Gastroesophageal sphincter (tissue), 4 donors: ENCODE results near the gene LTV1. TPM values are rescaled to one million over a fixed set of nuclear protein-coding genes. Genes with fewer than 3 reads are reported as not detected.

Source experiments
- ATAC-seq: fragments of 150-250 bp; one replicate; pipeline ENCODE4 v1.9.1; 2016; ENCODE audit warnings: mild to moderate bottlenecking, moderate library complexity
- H3K27ac ChIP-seq, 4 donors: fragments of 200-600 bp; sonication (generic) in 3 of 4; 1 replicate in 3 of 4; 2 replicates in 1 of 4; pipeline ENCODE4 v1.5.1; 2016 to 2019
- H3K27me3 ChIP-seq: fragments of 200-600 bp; sonication (generic); one replicate; pipeline ENCODE4 v1.5.1; 2019
- H3K36me3 ChIP-seq, 2 donors: fragments of 200-600 bp; sonication (generic); one replicate each; pipeline ENCODE4 v1.5.1; 2019; ENCODE audit warnings: control low read depth in 1 of 2
- H3K4me1 ChIP-seq, 3 donors: fragments of 200-600 bp; sonication (generic); 1 replicate in 2 of 3; 2 replicates in 1 of 3; pipeline ENCODE4 v1.5.1; 2016 to 2019; ENCODE audit warnings: control low read depth in 2 of 3
- H3K4me3 ChIP-seq, 2 donors: fragments of 200-600 bp; sonication (generic); one replicate each; pipeline ENCODE4 v1.5.1; 2019; ENCODE audit warnings: mild to moderate bottlenecking in 1 of 2, moderate library complexity in 1 of 2
- H3K9me3 ChIP-seq, 3 donors: fragments of 200-600 bp; sonication (generic); one replicate each; pipeline ENCODE4 v1.5.1; 2017 to 2019; ENCODE audit warnings: control low read depth in 2 of 3
- EP300 ChIP-seq: sonication (generic); formaldehyde crosslinking; IDR thresholded peaks from one replicate; pipeline ENCODE4 v1.6.1; 2017; ENCODE audit warnings: antibody characterized with exemption, mild to moderate bottlenecking
- POLR2A ChIP-seq, 2 donors: fragments of 450-650 bp; IDR thresholded peaks; one replicate each; pipeline ENCODE4 v1.6.1; 2017; ENCODE audit warnings: antibody characterized with exemption in 2 of 2, mild to moderate bottlenecking in 2 of 2, moderate library complexity in 1 of 2
- POLR2AphosphoS5 ChIP-seq: sonication (generic); formaldehyde crosslinking; IDR thresholded peaks from one replicate; pipeline ENCODE4 v1.6.1; 2017; ENCODE audit warnings: antibody characterized with exemption
- WGBS, 2 donors: methylation state at CpG; one replicate each; pipeline ENCODE4 v1.1.5; 2018; ENCODE audit warnings: low coverage in 1 of 2; 5-methylcytosine and 5-hydroxymethylcytosine counted together
- total RNA-seq, 4 donors: library from RNA; depleted of rRNA; stranded (reverse); fragments of >200 nt; gene quantifications; one replicate each; pipeline ENCODE4 v1.1.0, GENCODE V29; 2016
- TF ChIP-seq, protein P1 (sequence below), 4 experiments: fragments of 200-600 bp in 2 of 4; fragments of 450-650 bp in 2 of 4; sonication (generic) in 1 of 4; IDR thresholded peaks; one replicate each; pipeline ENCODE4 v1.5.1; 2017 to 2019; ENCODE audit warnings: antibody characterized with exemption in 4 of 4, mild to moderate bottlenecking in 2 of 4, moderate library complexity in 2 of 4

LTV1 gene
- total RNA-seq, 4 donors from 2014 or later, result 15.3 to 20.5 (median 17.1) TPM

GRCh38 chr6:143882401-143882930 is 39.3 kb downstream of the LTV1 start:
- no peaks in the 10 kb centered on the region for H3K36me3 ChIP-seq

GRCh38 chr6:143884216-143884900 is 41.2 kb downstream of the LTV1 start:
- ATAC-seq, result no peak
- Histone ChIP-seq H3K4me1 (no peaks in the 10 kb centered on the region), H3K9me3 (no peaks in the 10 kb centered on the region), H3K4me3 (no peak overlapping the region), H3K36me3 (no peaks in the 10 kb centered on the region), H3K27ac (no peak overlapping the region), H3K27me3 (no peaks in the 10 kb centered on the region)
- TF ChIP-seq, protein P1, sequence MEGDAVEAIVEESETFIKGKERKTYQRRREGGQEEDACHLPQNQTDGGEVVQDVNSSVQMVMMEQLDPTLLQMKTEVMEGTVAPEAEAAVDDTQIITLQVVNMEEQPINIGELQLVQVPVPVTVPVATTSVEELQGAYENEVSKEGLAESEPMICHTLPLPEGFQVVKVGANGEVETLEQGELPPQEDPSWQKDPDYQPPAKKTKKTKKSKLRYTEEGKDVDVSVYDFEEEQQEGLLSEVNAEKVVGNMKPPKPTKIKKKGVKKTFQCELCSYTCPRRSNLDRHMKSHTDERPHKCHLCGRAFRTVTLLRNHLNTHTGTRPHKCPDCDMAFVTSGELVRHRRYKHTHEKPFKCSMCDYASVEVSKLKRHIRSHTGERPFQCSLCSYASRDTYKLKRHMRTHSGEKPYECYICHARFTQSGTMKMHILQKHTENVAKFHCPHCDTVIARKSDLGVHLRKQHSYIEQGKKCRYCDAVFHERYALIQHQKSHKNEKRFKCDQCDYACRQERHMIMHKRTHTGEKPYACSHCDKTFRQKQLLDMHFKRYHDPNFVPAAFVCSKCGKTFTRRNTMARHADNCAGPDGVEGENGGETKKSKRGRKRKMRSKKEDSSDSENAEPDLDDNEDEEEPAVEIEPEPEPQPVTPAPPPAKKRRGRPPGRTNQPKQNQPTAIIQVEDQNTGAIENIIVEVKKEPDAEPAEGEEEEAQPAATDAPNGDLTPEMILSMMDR (IDR thresholded peaks at IDR 0.05), result no peak
- TF ChIP-seq POLR2AphosphoS5 (no peak), EP300 (no peak), POLR2A (IDR thresholded peaks at IDR 0.05) (no peak)
- WGBS, 2 donors, result 58 to 60% methylated on average over 7 of the region's 7 CpGs

More at GRCh38 chr6:143882401-143882930, 39.3 kb downstream of the LTV1 start:
- Histone ChIP-seq H3K4me1 (no peaks in the 10 kb centered on the region), H3K9me3 (peaks cover 0 to 4% (median 0%) of the 10 kb centered on the region in 3 donors), H3K27me3 (no peaks in the 10 kb centered on the region), H3K27ac (no peak overlapping the region), H3K4me3 (no peak overlapping the region)
- TF ChIP-seq EP300 (no peak), POLR2A (IDR thresholded peaks at IDR 0.05) (no peak), POLR2AphosphoS5 (no peak)
- TF ChIP-seq, protein P1 (IDR thresholded peaks at IDR 0.05), result no peak
- WGBS, 2 donors, result 42 to 62% methylated on average over 2 of the region's 2 CpGs
- no peak for ATAC-seq

GRCh38 chr6:143885116-143885515 is 42.0 kb downstream of the LTV1 start:
- no peak overlapping the region for H3K27ac ChIP-seq
- H3K9me3 ChIP-seq, result no peaks in the 10 kb centered on the region
- no peaks in the 10 kb centered on the region for H3K4me1 ChIP-seq
- 100% methylated on average over 1 of the region's 1 CpG for WGBS, 2 donors
- no peaks in the 10 kb centered on the region for H3K27me3 ChIP-seq
- TF ChIP-seq POLR2A (IDR thresholded peaks at IDR 0.05), result no peak
- no peak for TF ChIP-seq EP300
- no peak for TF ChIP-seq POLR2AphosphoS5
- TF ChIP-seq, protein P1 (IDR thresholded peaks at IDR 0.05), result no peak
- no peak for ATAC-seq
- H3K4me3 ChIP-seq, result no peak overlapping the region
- no peaks in the 10 kb centered on the region for H3K36me3 ChIP-seq

DNA sequence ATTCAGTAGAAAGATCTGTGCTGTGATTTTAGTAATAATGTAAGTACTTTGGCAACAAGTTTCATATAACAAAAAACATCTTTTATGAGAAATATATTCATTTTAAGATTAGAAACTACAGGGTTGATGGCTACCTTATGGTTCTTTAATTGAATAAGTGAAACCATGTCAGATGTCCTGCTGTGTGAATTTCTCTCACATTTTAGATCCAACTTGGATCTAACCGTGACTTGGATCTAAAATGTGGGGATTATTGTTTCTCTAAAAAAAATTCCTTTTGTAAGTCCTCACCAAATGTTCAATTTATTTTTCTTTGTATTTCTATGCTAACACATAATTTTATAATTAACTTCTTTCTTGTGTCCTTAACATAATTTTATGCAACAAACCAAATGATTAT is 51.5 kb downstream of the LTV1 start:
- H3K27ac ChIP-seq, result no peak overlapping the region
- 55 to 75% methylated on average over 1 of the region's 1 CpG for WGBS, 2 donors
- no peaks in the 10 kb centered on the region for H3K36me3 ChIP-seq
- H3K4me1 ChIP-seq, result no peaks in the 10 kb centered on the region
- H3K4me3 ChIP-seq, result no peak overlapping the region
- TF ChIP-seq POLR2AphosphoS5, result no peak
- TF ChIP-seq, protein P1 (IDR thresholded peaks at IDR 0.05), result no peak
- no peak for TF ChIP-seq POLR2A (IDR thresholded peaks at IDR 0.05)
- TF ChIP-seq EP300, result no peak
- no peaks in the 10 kb centered on the region for H3K9me3 ChIP-seq
- no peaks in the 10 kb centered on the region for H3K27me3 ChIP-seq
- ATAC-seq, result no peak
